GM21576 (cell line): Measurements from ENCODE around the gene BATF2.

Source experiments
- ATAC-seq: cut with Tn5 transposase; IDR thresholded peaks from one replicate; pipeline ENCODE4 v1.9.1; 2021; ENCODE audit warnings: mild to moderate bottlenecking, moderate library complexity; ENCODE audit not compliant: unreplicated experiment

Gene BATF2

GRCh38 chr11:64970731-64971151 is 26.0 kb downstream of the BATF2 start:
- no peak for ATAC-seq

DNA sequence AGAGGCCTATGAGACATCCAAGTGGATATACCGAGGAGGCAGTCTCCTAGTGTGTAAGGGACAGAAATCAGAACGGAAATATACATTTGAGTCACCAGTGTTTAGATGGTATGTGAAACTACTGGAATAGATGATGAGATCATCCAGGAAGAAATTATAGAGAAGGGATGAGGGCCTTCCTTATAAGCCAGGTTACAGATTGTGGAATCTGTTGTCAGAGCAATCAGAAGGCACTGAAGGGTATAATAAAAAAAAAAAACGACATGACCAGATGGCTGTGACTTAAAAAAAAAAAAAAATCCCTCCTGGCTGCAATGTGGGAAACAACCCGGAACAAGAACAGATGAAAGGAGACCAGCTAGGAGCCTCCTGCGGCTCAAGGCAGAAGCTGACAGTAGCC is 27.6 kb downstream of the BATF2 start:
- ATAC-seq = no peak

DNA sequence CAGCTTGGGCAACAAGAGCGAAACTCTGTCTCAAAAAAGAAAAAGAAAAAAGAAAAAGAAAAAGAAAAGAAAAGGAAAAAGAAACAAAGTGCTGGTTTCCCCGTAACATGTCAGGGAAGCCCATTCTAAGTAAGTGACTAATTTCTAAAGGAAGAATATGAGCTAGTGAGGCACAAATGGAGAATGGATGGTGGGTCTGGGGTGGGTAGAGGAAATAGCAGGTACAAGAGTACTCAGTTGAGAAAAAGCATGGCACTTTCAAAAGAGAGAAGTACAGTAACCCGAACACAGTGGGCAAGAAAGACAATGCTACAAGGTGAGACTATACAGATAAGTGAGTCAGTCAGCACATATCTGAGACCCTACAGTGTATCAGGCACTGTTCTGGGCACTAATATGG is 29.4 kb downstream of the BATF2 start:
- no peak for ATAC-seq

DNA sequence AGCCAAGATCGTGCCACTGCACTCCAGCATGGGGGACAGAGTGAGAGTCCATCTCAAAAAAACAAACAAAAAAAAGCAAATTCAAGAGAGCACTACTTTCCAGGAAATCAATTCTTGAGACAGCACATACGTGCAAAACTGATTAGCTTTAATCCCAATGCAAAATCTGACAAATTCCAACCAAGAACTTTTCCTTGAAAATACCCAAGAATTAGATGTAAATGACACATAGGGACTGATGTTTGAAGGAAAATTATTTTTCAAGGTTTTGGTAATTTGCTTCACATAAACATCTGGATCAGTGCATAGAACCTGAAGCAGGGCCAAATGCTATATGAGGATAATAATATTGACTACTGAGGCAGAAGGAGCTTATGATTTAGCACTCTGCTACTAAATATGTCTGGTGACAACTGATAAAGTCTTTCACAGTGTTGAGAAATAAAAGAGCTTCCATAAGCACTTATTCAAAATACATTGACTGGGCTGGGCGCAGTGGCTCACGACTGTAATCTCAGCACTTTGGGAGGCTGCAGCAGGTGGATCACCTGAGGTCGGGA is 33.6 kb downstream of the BATF2 start:
- ATAC-seq = no peak

- ATAC-seq = no peak
Measured at GRCh38 chr11:64960719-64961118, 36.1 kb downstream of the BATF2 start.

DNA sequence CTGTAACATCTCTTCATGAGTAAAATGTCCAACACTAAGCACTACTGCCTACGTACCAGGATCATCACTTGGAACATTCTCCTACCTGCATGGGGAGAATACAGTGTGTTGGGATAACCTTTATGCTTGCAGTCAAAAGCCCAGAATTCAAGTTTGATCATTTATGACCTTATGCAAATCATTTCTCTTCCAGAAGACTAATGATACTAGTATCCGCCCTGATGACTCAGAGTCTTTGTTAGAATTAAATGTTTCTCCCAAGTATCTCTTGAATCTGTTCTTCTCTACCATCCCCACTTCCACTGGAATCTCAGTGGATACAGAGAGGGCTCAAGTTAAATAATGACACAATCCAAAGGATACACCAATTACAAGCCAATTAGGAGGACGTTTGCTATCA is 37.3 kb downstream of the BATF2 start:
- ATAC-seq = no peak

- no peak for ATAC-seq
Measured at GRCh38 chr11:64954201-64954600, 42.6 kb downstream of the BATF2 start.

DNA sequence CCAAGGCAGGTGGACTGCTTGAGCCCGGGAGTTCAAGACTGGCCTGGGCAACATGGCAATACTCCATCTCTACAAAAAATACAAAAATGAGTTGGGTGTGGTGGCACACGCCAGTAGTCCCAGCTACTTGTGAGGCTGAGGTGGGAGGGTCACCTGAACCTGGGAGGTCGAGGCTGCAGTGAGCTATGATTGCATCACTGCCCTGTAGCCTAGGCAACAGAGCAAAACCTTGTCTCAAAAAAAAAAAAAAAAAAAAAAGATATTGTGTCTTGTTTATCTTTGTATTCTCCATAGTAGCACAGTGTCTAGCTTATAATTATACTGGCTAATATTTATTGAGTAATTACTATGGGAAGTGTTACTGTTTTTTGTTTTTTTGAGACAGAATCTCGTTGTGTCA is 45.2 kb downstream of the BATF2 start:
- no peak for ATAC-seq

DNA sequence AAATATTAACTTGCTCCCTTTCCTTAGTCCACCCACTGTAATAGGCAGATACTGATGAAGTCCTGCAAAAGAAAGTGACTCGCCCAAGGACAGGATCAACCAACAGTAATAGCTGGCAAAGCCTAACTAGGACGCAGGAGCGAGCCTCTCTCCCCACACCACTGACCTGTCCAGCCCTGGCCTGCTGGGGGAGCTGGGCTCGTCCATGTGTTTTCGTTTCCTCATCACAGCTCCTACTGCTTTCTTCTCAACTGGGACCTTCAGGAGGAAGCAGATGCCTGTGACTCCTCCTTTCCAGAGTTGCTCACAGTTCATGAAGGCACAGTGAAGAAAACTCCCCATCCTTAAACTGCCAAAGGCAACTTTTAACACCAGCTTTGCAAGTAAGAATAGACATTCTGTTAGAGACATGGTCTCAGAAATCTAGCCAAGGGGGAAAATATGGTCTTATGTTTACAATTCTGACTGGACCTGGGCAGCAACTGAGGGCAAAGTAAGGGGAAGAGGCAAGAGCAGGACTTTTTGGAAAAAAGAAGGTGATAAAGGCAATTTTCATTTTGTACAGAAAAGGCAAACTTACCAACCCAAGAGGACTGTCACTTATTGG is 49.5 kb downstream of the BATF2 start:
- no peak for ATAC-seq
